A673 (cell line): ENCODE measurements around the gene FSTL1. TPM values are rescaled to one million over a fixed set of nuclear protein-coding genes. Genes with fewer than 3 reads are reported as not detected.

Experiments
- BruUV-seq: library from RNA; stranded (reverse); fragments of 400-500 nt; replicated peaks from 2 replicates; lab custom pipeline; 2021; lab: Mats Ljungman, UMichigan
- CTCF ChIA-PET: fragments of 300-600 bp; sonication (Branson Sonifier 250); formaldehyde crosslinking; loops from one replicate; lab custom pipeline; 2022; ENCODE audit warnings: antibody characterized with exemption; lab: Charles Lee
- POLR2A ChIA-PET: fragments of 300-600 bp; sonication (Branson Sonifier 250); formaldehyde crosslinking; loops from one replicate; lab custom pipeline; 2022; ENCODE audit warnings: antibody characterized with exemption; ENCODE audit not compliant: low non-redundant PET; lab: Charles Lee
- DNase-seq: peaks from one replicate; pipeline ENCODE4 v3.0.0-alpha.2; 2015; ENCODE audit warnings: low spot score
- H3K27ac ChIP-seq: fragments of 200-600 bp; sonication (generic); 2 replicates; pipeline ENCODE4 v1.5.1; 2016; ENCODE audit warnings: mixed run types, low read depth, mild to moderate bottlenecking, mixed read lengths, antibody characterized with exemption, low read length; ENCODE audit not compliant: poor library complexity, severe bottlenecking
- H3K27me3 ChIP-seq: fragments of 200-600 bp; sonication (generic); replicated peaks from 2 replicates; pipeline ENCODE4 v1.6.1; 2017; ENCODE audit warnings: mixed run types, low read depth, mild to moderate bottlenecking, mixed read lengths, antibody characterized with exemption, low read length; ENCODE audit not compliant: insufficient read depth, poor library complexity
- H3K36me3 ChIP-seq: fragments of 200-600 bp; sonication (generic); 2 replicates; pipeline ENCODE4 v1.6.1; 2016; ENCODE audit warnings: mixed run types, mild to moderate bottlenecking, mixed read lengths, antibody characterized with exemption, low read length; ENCODE audit not compliant: insufficient read depth, poor library complexity, severe bottlenecking
- H3K4me1 ChIP-seq: fragments of 200-600 bp; sonication (generic); 2 replicates; pipeline ENCODE4 v1.6.1; 2017; ENCODE audit warnings: mixed run types, mild to moderate bottlenecking, mixed read lengths, antibody characterized with exemption, low read length; ENCODE audit not compliant: insufficient read depth, poor library complexity, severe bottlenecking
- H3K4me3 ChIP-seq: fragments of 200-600 bp; sonication (generic); 2 replicates; pipeline ENCODE4 v1.5.1; 2016; ENCODE audit warnings: low read depth, mixed run types, mild to moderate bottlenecking, mixed read lengths, low read length; ENCODE audit not compliant: poor library complexity, severe bottlenecking
- H3K9me3 ChIP-seq: fragments of 200-600 bp; sonication (generic); 2 replicates; pipeline ENCODE4 v1.6.1; 2016; ENCODE audit warnings: mixed run types, low read depth, mild to moderate bottlenecking, mixed read lengths, antibody characterized with exemption, low read length; ENCODE audit not compliant: poor library complexity, severe bottlenecking
- CTCF ChIP-seq: fragments of 300-800, 200-600 bp; sonication (generic); conservative IDR thresholded peaks from 2 replicates; pipeline ENCODE4 v1.5.1; 2017; ENCODE audit warnings: low read depth, mild to moderate bottlenecking, antibody characterized with exemption, low read length, moderate library complexity, mixed read lengths
- EZH2 ChIP-seq: fragments of 200-600 bp; sonication (generic); IDR thresholded peaks from 2 replicates; pipeline ENCODE4 v1.6.1; 2017; ENCODE audit warnings: borderline replicate concordance, low read depth, mild to moderate bottlenecking, mixed read lengths, antibody characterized with exemption, low read length; ENCODE audit not compliant: poor library complexity, severe bottlenecking
- intact Hi-C: fragments of 100-400 bp; cut with micrococcal nuclease; formaldehyde crosslinking; loops from one replicate; pipeline ENCODE4 v1.10.0; 2022; ENCODE audit not compliant: unreplicated experiment
- total RNA-seq: library from RNA; stranded (reverse); gene quantifications from 2 replicates; pipeline ENCODE4 v1.2.3, GENCODE V29; 2021

FSTL1 gene
- total RNA-seq, 1 experiment from 2014 or later, result 122 TPM

DNA sequence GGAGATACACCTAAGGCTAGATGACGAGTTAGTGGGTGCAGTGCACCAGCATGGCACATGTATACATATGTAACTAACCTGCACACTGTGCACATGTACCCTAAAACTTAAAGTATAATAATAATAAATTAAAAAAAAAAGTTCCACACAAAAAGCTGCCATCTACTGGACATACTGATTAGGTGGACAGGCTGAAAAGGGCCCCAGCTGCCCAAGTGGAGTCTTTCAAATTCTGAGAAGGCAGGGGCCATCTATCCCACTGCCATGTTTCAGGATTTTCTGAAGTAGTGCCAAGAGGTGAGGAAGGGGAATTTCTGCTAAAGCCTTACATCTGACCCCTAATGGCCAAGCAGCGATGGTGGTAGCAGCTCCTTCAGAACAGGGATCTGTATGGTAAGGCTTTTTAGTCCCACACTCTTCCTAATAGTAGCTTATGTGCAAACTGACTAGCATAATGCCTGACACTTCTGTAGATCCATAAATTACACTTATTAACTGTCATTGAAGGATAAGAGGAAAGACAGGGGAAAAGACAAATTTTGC is 7.7 kb downstream of the FSTL1 start:
- Histone ChIP-seq H3K4me1 (peaks cover 20% of the 10 kb centered on the region), H3K27me3 (no peaks in the 10 kb centered on the region), H3K27ac (no peak overlapping the region), H3K36me3 (no peaks in the 10 kb centered on the region), H3K4me3 (no peak overlapping the region), H3K9me3 (no peaks in the 10 kb centered on the region)
- intact Hi-C loops, result no loop called here
- BruUV-seq, result no TSS peak
- no peak for TF ChIP-seq CTCF
- TF ChIP-seq EZH2, result no peak
- CTCF ChIA-PET, result interaction anchor here (0.9 to 1.1 kb wide), 2 partner anchors 21 to 26 kb away, joined by 3 read pairs; no protein-coding TSS in a partner anchor
- POLR2A ChIA-PET, result no interaction called here
- no peak for DNase-seq

GRCh38 chr3:120441776-120442175 is 9.0 kb downstream of the FSTL1 start:
- CTCF ChIA-PET, result no interaction called here
- peaks cover 19% of the 10 kb centered on the region for H3K4me1 ChIP-seq
- TF ChIP-seq CTCF, result no peak
- TF ChIP-seq EZH2, result no peak
- intact Hi-C loops, result no loop called here
- BruUV-seq, result no TSS peak
- POLR2A ChIA-PET, result no interaction called here
- no peaks in the 10 kb centered on the region for H3K27me3 ChIP-seq
- no peak overlapping the region for H3K27ac ChIP-seq
- H3K36me3 ChIP-seq, result no peaks in the 10 kb centered on the region
- no peak overlapping the region for H3K4me3 ChIP-seq
- no peaks in the 10 kb centered on the region for H3K9me3 ChIP-seq
- DNase-seq, result no peak

DNA sequence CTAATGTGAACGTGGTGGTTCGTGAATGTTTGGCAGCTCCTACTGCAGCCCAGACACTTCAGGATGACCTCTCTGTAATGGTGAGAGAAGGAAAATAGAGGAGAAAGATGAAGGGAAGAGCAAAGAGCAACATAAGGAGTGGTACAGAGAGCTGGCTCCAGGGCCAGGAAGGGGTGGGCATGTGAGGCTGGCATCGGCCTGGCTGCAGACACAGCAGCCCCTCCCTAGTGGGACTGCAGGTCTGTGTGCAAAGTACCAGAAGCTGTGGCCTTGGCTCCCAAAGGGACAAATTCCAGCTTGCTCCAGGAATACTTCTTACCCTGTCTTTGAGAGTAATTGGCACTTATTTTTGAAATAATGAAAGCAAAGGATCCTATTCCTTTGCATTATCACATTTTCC is 10.0 kb downstream of the FSTL1 start:
- POLR2A ChIA-PET, result no interaction called here
- no peaks in the 10 kb centered on the region for H3K9me3 ChIP-seq
- no peak overlapping the region for H3K27ac ChIP-seq
- no peak for DNase-seq
- H3K4me3 ChIP-seq, result no peak overlapping the region
- no peaks in the 10 kb centered on the region for H3K36me3 ChIP-seq
- CTCF ChIA-PET, result no interaction called here
- no peaks in the 10 kb centered on the region for H3K27me3 ChIP-seq
- intact Hi-C loops, result no loop called here
- no peak for TF ChIP-seq CTCF
- no peak for TF ChIP-seq EZH2
- H3K4me1 ChIP-seq, result peaks cover 24% of the 10 kb centered on the region
- BruUV-seq, result no TSS peak
